DOHH2 (cell line): ENCODE data around the gene MKRN2.

Source experiments
- H3F3A ChIP-seq: fragments of 200-600 bp; sonication (generic), shearing (Covaris generic); 2 replicates; pipeline ENCODE4 v1.6.0; 2016; ENCODE audit warnings: antibody characterized with exemption, mild to moderate bottlenecking; ENCODE audit not compliant: control insufficient read depth, insufficient read depth
- H3K27ac ChIP-seq: fragments of 200-600 bp; sonication (generic); 2 replicates; pipeline ENCODE4 v1.5.1; 2014; ENCODE audit warnings: low read depth, mild to moderate bottlenecking, low read length, moderate library complexity
- H3K27me3 ChIP-seq: fragments of 200-600 bp; sonication (generic); 2 replicates; pipeline ENCODE4 v1.6.1; 2014; ENCODE audit warnings: mild to moderate bottlenecking, low read length, mixed read lengths; ENCODE audit not compliant: control insufficient read depth
- H3K36me3 ChIP-seq: fragments of 200-600 bp; sonication (generic); 2 replicates; pipeline ENCODE4 v1.6.1; 2014; ENCODE audit warnings: mild to moderate bottlenecking, low read length, moderate library complexity, mixed read lengths; ENCODE audit not compliant: control insufficient read depth
- H3K4me1 ChIP-seq: fragments of 200-600 bp; sonication (generic); 2 replicates; pipeline ENCODE4 v1.6.1; 2014; ENCODE audit warnings: mild to moderate bottlenecking, low read length, mixed read lengths; ENCODE audit not compliant: control insufficient read depth
- H3K4me2 ChIP-seq: fragments of 200-600 bp; sonication (generic); 2 replicates; pipeline ENCODE4 v1.6.0; 2014; ENCODE audit warnings: mild to moderate bottlenecking, low read length, moderate library complexity
- H3K4me3 ChIP-seq: fragments of 200-600 bp; sonication (generic); 2 replicates; pipeline ENCODE4 v1.5.1; 2014; ENCODE audit warnings: mild to moderate bottlenecking, low read length, mixed read lengths
- H3K79me2 ChIP-seq: fragments of 200-600 bp; sonication (generic); 2 replicates; pipeline ENCODE4 v1.6.1; 2014; ENCODE audit warnings: mild to moderate bottlenecking, low read length, mixed read lengths; ENCODE audit not compliant: control insufficient read depth
- H3K9me2 ChIP-seq: fragments of 200-600 bp; sonication (generic); replicated peaks from 2 replicates; pipeline ENCODE4 v1.6.1; 2014; ENCODE audit warnings: mild to moderate bottlenecking, low read length, mixed read lengths; ENCODE audit not compliant: control insufficient read depth
- H3K9me3 ChIP-seq: fragments of 200-600 bp; sonication (generic); 2 replicates; pipeline ENCODE4 v1.6.1; 2014; ENCODE audit warnings: antibody characterized with exemption, low read length, mixed read lengths; ENCODE audit not compliant: control insufficient read depth, insufficient read depth
- H4K20me1 ChIP-seq: fragments of 200-600 bp; sonication (generic); 2 replicates; pipeline ENCODE4 v1.6.0; 2014; ENCODE audit warnings: low read depth, mild to moderate bottlenecking, antibody characterized with exemption, low read length, moderate library complexity; ENCODE audit not compliant: control insufficient read depth, insufficient read depth
- CTCF ChIP-seq: fragments of 200-600 bp; sonication (generic); IDR thresholded peaks from one replicate; pipeline ENCODE4 v1.5.1; 2014; ENCODE audit warnings: antibody characterized with exemption, mild to moderate bottlenecking, low read depth, low read length; ENCODE audit not compliant: poor library complexity, severe bottlenecking
- EZH2phosphoT487 ChIP-seq: fragments of 200-600 bp; sonication (generic); IDR thresholded peaks from 2 replicates; pipeline ENCODE4 v1.6.1; 2017; ENCODE audit warnings: borderline replicate concordance, mild to moderate bottlenecking, antibody characterized with exemption, low read length, moderate library complexity, mixed read lengths

Gene MKRN2

DNA sequence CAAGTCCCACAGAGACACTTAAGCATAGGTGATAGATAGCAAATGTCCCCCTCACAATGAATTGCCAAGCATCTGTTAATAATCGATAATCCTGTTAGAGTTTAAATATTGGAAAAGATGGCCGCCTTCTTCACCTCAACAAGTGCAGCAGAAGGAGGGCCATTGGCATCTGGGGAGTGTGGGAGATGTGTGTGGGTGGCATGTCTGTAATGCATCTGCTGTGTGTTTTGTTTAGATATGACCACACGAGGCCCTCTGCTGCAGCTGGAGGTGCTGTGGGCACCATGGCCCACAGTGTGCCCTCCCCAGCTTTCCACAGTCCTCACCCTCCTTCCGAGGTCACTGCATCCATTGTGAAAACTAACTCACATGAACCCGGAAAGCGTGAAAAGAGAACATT is 12.9 kb downstream of the MKRN2 start:
- peaks cover 49% of the 10 kb centered on the region for H3K36me3 ChIP-seq
- no peaks in the 10 kb centered on the region for H4K20me1 ChIP-seq

DNA sequence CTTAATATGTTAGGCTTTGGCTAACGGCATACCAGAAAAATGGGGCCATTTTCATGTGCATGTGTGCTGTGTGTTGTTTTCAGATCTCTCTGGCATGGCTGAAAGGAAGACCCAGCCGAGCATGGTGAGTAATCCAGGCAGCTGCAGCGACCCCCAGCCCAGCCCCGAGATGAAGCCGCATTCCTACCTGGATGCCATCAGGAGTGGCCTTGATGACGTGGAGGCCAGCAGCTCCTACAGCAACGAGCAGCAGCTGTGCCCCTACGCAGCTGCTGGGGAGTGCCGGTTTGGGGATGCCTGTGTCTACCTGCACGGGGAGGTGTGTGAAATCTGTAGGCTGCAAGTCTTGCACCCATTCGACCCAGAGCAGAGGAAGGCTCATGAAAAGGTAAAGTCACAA is 15.1 kb downstream of the MKRN2 start:
- H3K79me2 ChIP-seq = peaks cover 19% of the 10 kb centered on the region
- H4K20me1 ChIP-seq = no peaks in the 10 kb centered on the region
- no peak overlapping the region for H3K27ac ChIP-seq
- H3K4me2 ChIP-seq = no peak overlapping the region
- H3F3A ChIP-seq = no peaks in the 10 kb centered on the region
- H3K36me3 ChIP-seq = peaks cover 67% of the 10 kb centered on the region
- H3K4me1 ChIP-seq = no peaks in the 10 kb centered on the region
- H3K9me2 ChIP-seq = no peaks in the 10 kb centered on the region
- H3K4me3 ChIP-seq = no peak overlapping the region
- H3K27me3 ChIP-seq = no peaks in the 10 kb centered on the region
- TF ChIP-seq CTCF (no peak), EZH2phosphoT487 (no peak)
- H3K9me3 ChIP-seq = no peaks in the 10 kb centered on the region

More for the DNA sequence above, 12.9 kb downstream of the MKRN2 start:
- Histone ChIP-seq H3K4me3 (no peak overlapping the region), H3F3A (no peaks in the 10 kb centered on the region), H3K4me2 (no peak overlapping the region), H3K27me3 (no peaks in the 10 kb centered on the region), H3K79me2 (peaks cover 41% of the 10 kb centered on the region), H3K27ac (no peak overlapping the region), H3K4me1 (no peaks in the 10 kb centered on the region), H3K9me3 (no peaks in the 10 kb centered on the region), H3K9me2 (no peaks in the 10 kb centered on the region)
- TF ChIP-seq EZH2phosphoT487 (no peak), CTCF (no peak)

GRCh38 chr3:12574131-12574530 is 17.2 kb downstream of the MKRN2 start:
- Histone ChIP-seq H3K79me2 (no peaks in the 10 kb centered on the region), H4K20me1 (no peaks in the 10 kb centered on the region), H3K27me3 (no peaks in the 10 kb centered on the region), H3K4me3 (no peak overlapping the region), H3K27ac (no peak overlapping the region), H3F3A (no peaks in the 10 kb centered on the region), H3K4me2 (no peak overlapping the region), H3K9me2 (no peaks in the 10 kb centered on the region), H3K9me3 (no peaks in the 10 kb centered on the region), H3K4me1 (no peaks in the 10 kb centered on the region), H3K36me3 (peaks cover 69% of the 10 kb centered on the region)
- no peak for TF ChIP-seq CTCF
- no peak for TF ChIP-seq EZH2phosphoT487

DNA sequence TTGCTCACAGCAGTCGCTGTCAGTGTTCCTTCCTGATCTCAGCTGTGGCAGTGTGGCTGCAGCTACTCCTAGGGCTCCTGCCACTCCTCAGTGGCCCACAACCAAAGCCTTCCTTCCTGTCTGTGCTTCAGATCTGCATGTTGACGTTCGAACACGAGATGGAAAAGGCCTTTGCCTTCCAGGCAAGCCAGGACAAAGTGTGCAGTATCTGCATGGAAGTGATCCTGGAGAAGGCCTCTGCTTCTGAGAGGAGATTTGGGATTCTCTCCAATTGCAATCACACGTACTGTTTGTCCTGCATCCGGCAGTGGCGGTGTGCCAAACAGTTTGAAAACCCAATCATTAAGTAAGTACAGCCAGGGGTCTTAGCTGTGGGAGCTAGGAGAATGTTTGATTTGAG is 17.8 kb downstream of the MKRN2 start:
- Histone ChIP-seq H4K20me1 (no peaks in the 10 kb centered on the region), H3K4me3 (no peak overlapping the region), H3K4me1 (0 out of 2 replicates have a peak, but pooled peaks cover 3% of the 10 kb centered on the region), H3F3A (no peaks in the 10 kb centered on the region), H3K36me3 (peaks cover 71% of the 10 kb centered on the region), H3K79me2 (no peaks in the 10 kb centered on the region), H3K9me3 (no peaks in the 10 kb centered on the region), H3K27me3 (no peaks in the 10 kb centered on the region), H3K4me2 (no peak overlapping the region), H3K9me2 (no peaks in the 10 kb centered on the region), H3K27ac (no peak overlapping the region)
- no peak for TF ChIP-seq CTCF
- TF ChIP-seq EZH2phosphoT487 = no peak
